Erythroblast (primary cell): ENCODE data around the gene ANKRD60.

Experiments
- DNase-seq, 2 experiments: peaks; one replicate each; lab custom pipeline; 2025; lab: John Stamatoyannopoulos, UW
- GATA1 ChIP-seq: IDR thresholded peaks from 2 replicates; pipeline ENCODE4 v1.6.1; 2011; ENCODE audit warnings: low read depth, mild to moderate bottlenecking, control low read depth, low read length, moderate library complexity
- POLR2A ChIP-seq: IDR thresholded peaks from 2 replicates; pipeline ENCODE4 v1.6.1; 2011; ENCODE audit warnings: mild to moderate bottlenecking, low read length

ANKRD60 gene, protein sequence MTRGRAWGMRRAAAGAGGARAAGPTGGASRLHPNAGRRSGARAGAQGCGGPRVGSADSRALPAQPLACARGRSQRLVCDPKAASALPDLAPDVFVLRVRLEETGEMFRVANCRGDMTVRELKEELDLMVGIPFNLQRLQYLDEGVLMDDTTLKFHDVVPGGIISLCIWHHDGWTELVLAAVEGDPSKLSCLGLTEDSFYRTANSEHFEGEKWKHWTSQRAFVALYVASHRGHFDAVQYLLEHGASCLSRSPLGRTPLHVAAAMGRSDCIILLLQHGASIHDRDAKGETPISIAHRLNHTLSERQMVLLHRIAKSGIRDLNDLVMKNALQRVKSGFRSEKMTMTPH

GRCh38 chr20:58228484-58229197 is at the start of gene ANKRD60:
ANKRD60 (minus strand) TSS chr20:58228653; CDS start chr20:58228653, 0 bp downstream.
- TF ChIP-seq GATA1 (no peak), POLR2A (no peak)
- peak; percentile 9 to 22 for DNase-seq

- TF ChIP-seq POLR2A, result no peak
- TF ChIP-seq GATA1, result no peak
- no peak for DNase-seq
These were observed 49.4 kb upstream of the ANKRD60 start for GRCh38 chr20:58277578-58278472.

GRCh38 chr20:58277107-58277506 is 48.7 kb upstream of the ANKRD60 start:
- TF ChIP-seq POLR2A (no peak), GATA1 (no peak)
- DNase-seq, result no peak

DNA sequence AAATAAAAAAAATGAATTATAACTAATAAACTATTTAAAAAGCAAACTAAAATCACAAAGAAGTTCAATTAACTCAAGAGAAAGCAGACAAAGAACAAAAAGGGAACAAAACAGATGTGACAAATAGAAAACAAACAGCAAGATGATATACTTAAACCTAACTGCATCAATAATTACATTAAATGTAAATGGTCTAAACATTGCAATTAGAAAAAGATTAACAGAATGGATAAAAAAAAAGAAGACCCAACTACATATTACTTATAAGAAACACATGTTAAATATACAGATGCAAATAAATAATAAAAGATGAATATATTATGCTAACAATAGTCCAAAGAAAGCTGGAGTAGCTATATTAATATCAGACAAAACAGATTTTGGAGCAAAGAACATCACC is 45.9 kb upstream of the ANKRD60 start:
- no peak for DNase-seq
- TF ChIP-seq POLR2A (no peak), GATA1 (no peak)

GRCh38 chr20:58271606-58272351 is 43.3 kb upstream of the ANKRD60 start:
- no peak for DNase-seq

GRCh38 chr20:58268936-58269619 is 40.6 kb upstream of the ANKRD60 start:
- no peak for TF ChIP-seq GATA1
- no peak for TF ChIP-seq POLR2A
- DNase-seq, result no peak

More at GRCh38 chr20:58271606-58272351, 43.3 kb upstream of the ANKRD60 start:
- TF ChIP-seq GATA1 (no peak), POLR2A (no peak)

DNA sequence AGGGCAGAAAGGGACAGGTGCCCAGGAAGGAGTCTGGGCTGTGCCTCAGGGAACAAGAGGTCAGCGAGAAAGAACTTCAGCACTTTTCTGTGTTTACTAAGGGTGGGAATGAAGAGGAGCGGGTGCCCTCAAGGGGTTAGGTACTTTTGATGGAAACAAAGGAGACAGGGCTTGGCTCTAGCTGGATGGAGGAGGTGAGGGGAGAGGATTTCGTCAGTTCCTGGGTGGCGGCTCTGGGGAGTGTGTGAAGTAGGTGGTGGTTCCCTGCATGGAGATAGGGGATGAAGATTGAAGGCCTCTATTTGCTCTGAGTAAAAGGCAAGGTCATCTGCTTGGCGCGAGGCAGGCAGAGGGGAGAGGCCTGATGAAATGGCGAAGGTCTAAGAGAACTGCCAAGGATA is 40.0 kb upstream of the ANKRD60 start:
- TF ChIP-seq POLR2A (no peak), GATA1 (no peak)
- no peak for DNase-seq

DNA sequence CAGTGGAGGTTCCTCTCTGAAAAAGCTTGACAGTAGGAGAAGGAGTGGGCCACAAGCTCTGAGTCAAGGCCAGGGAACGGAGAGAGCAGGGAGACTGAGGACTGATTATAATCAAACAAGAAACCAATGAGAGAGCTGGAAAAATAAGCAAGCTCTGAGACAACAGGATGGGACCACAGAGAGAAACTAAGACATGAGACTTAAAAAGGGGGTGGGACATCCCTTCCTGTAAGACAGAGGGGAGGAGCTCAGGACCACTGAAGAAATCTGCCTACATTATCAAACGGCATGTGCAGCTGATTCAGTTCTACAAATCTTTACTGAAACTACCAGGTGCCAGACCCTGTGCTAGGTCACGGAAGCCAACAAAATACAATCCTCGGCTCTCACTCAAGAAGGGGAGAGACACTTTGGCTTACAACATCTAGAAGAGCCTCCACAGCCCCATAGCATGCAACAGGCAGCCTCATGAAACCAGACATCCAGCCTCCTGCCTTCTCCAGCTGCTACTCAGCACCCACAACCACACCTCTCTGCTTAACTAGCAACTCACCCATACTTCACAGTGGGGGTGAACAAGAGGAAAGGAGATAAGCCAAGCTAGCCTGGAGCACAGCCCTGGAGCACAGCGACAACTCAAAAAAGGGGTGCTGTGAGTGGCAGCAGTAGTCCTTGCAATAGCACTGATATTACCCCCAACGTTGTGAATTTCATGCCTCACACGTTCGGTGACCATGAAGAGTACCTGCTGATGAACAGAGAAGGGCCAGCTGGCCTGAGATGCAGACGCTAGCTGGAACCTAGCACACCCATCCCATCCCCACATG is 39.1 kb upstream of the ANKRD60 start:
- DNase-seq, result no peak
- no peak for TF ChIP-seq POLR2A
- no peak for TF ChIP-seq GATA1

GRCh38 chr20:58264271-58264670 is 35.8 kb upstream of the ANKRD60 start:
- TF ChIP-seq GATA1 (no peak), POLR2A (no peak)
- no peak for DNase-seq

- DNase-seq, result no peak
- no peak for TF ChIP-seq GATA1
- no peak for TF ChIP-seq POLR2A
These were observed 33.2 kb upstream of the ANKRD60 start for GRCh38 chr20:58261660-58262059.

DNA sequence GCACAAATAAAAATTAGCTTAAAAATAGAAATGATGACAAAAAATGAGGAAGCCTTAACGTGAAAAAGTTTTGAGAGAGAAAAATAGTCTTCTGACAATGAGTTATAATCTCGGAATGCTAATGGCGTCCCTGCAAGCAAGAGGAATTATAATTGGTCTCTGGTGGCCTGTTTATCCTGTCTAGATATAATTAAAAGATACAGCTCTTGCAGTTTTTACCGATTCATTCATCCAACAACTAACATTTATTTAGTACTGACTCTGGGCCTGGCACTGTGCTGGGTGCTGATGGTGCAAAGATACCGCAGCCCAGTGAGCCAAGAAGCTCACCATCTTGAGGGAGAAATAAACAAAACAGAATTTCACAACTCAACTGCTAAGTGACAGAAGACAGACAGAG is 31.6 kb upstream of the ANKRD60 start:
- no peak for DNase-seq
- no peak for TF ChIP-seq POLR2A
- no peak for TF ChIP-seq GATA1
